Measurements from ENCODE around the gene MTERF4. TPM values are rescaled to one million over a fixed set of nuclear protein-coding genes. Genes with fewer than 3 reads are reported as not detected.

MTERF4 gene
- total and polyA plus RNA-seq, 2 of the 4 experiments (the other 2 are of a cell fraction): 26.6 to 33.3 TPM

DNA sequence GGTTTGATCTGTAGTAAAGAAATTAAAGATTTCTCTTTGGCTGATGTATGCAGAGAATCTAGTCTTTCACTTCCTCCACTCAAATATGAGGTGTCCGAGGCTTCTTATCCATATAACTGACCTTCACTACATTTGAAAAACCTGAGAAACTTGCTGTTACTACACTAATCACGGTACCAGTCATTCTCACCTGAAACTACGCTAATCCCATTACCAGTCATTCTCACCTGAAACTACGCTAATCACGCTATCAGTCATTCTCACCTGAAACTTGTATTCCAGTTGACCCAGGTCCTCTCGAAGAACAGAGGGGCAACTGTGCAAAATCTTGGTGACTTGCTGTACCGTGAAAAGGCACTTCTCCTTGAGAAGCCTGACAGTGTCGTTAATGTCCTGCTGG is 5.1 kb downstream of the MTERF4 start:
- DNase-seq (no peak), ATAC-seq (ENCODE audit: low read depth) (no peak)
- no peak overlapping the region for H3K27ac ChIP-seq (ENCODE audit: insufficient read depth, low read length)
- H2BK120ac ChIP-seq (ENCODE audit: low read depth, low read length): no peak overlapping the region
- H2BK20ac ChIP-seq (ENCODE audit: low read depth, low read length): no peak overlapping the region
- H2AK5ac ChIP-seq (ENCODE audit: low read depth, low read length): no peak overlapping the region
- H3K23ac ChIP-seq (ENCODE audit: low read depth, low read length): no peak overlapping the region
- H2BK15ac ChIP-seq (ENCODE audit: low read depth, low read length): no peak overlapping the region
- ChIA-PET CTCF (no interaction called here), POLR2A (ENCODE audit: unreplicated experiment) (no interaction called here)
- no peak overlapping the region for H3K4me2 ChIP-seq (ENCODE audit: low read depth, low read length)
- H4K91ac ChIP-seq (ENCODE audit: insufficient read depth, low read depth, low read length): no peak overlapping the region
- H2AFZ ChIP-seq (replicated peaks; ENCODE audit: low read length, poor library complexity): no peak overlapping the region
- peaks cover 36% of the 10 kb centered on the region for H3K36me3 ChIP-seq (ENCODE audit: control insufficient read depth, insufficient read depth, low read length)
- H3K9me1 ChIP-seq (ENCODE audit: insufficient read depth, low read length): peaks cover 3% of the 10 kb centered on the region; the same call in 1 of the 2 replicates
- H3K9ac ChIP-seq (ENCODE audit: low read depth, low read length): no peak overlapping the region
- H4K20me1 ChIP-seq (ENCODE audit: insufficient read depth, low read length): no peaks in the 10 kb centered on the region
- no peak overlapping the region for H4K5ac ChIP-seq (ENCODE audit: low read depth, low read length)
- no peaks in the 10 kb centered on the region for H3K9me3 ChIP-seq (ENCODE audit: control insufficient read depth, insufficient read depth, low read length)
- H3K18ac ChIP-seq (ENCODE audit: low read depth, low read length): no peak overlapping the region
- in situ Hi-C loops (cut with MboI; ENCODE audit: low sequenced_read_pairs): no loop called here
- H3K56ac ChIP-seq (ENCODE audit: extremely low read depth, insufficient read depth, low read length): no peak overlapping the region
- H2BK5ac ChIP-seq (ENCODE audit: low read depth, low read length, poor library complexity, severe bottlenecking): no peak overlapping the region
- H3K4me3 ChIP-seq (ENCODE audit: insufficient read depth, low read depth, low read length): no peak overlapping the region
- H3K14ac ChIP-seq (replicated peaks; ENCODE audit: low read depth, low read length): no peak overlapping the region
- no peaks in the 10 kb centered on the region for H3K27me3 ChIP-seq (ENCODE audit: control insufficient read depth, insufficient read depth, low read length)
- no peaks in the 10 kb centered on the region; the same call in 1 of the 2 replicates for H3K4me1 ChIP-seq (ENCODE audit: control insufficient read depth, insufficient read depth, low read length)
- dilution Hi-C loops (cut with HindIII; ENCODE audit: low sequenced_read_pairs, unreplicated experiment): no loop called here
- intact Hi-C loops (cut with micrococcal nuclease): no loop called here
- no peak overlapping the region for H2AK9ac ChIP-seq (replicated peaks; ENCODE audit: low read depth, low read length, poor library complexity)
- 95% methylated on average over 6 of the region's 8 CpGs; no CpG with 5 or more reads in 1 of the 2 experiments for WGBS, 2 experiments (ENCODE audit: extremely low coverage in 2 of 2, insufficient read length in 1 of 2)
- TF ChIP-seq POLR2A (IDR thresholded peaks at IDR 0.05; ENCODE audit: low read depth, low read length) (no peak), NFE2L2 (IDR thresholded peaks at IDR 0.05; ENCODE audit: low read depth, low read length) (no peak), FOS (IDR thresholded peaks at IDR 0.05; ENCODE audit: low read depth, low read length) (no peak)
- no peak overlapping the region for H4K8ac ChIP-seq (ENCODE audit: low read depth in 2 of 2, low read length in 2 of 2)
- H3K4ac ChIP-seq (ENCODE audit: low read depth, low read length): no peak overlapping the region
- no TSS peak for BruUV-seq (replicated peaks)
- peaks cover 28 to 34% of the 10 kb centered on the region in 2 experiments for H3K79me1 ChIP-seq (ENCODE audit: low read depth in 1 of 2, low read length in 2 of 2)

Data from IMR-90 (cell line).